K562 (cell line): ENCODE data around the gene DPAGT1. TPM values are rescaled to one million over a fixed set of nuclear protein-coding genes. Genes with fewer than 3 reads are reported as not detected.

ENCODE experiments used
- ATAC-seq: fragments of 200-7000 bp; cut with Tn5 transposase; 3 replicates; pipeline ENCODE4 v1.9.1; 2020; ENCODE audit warnings: moderate library complexity
- BruUV-seq: library from RNA; stranded (reverse); fragments of 400-500 nt; replicated peaks from 2 replicates; lab custom pipeline; 2021; lab: Mats Ljungman, UMichigan
- CTCF ChIA-PET: fragments of 300-600 bp; formaldehyde crosslinking; extraction: SDS; loops from one replicate; lab custom pipeline; 2021; ENCODE audit warnings: low intra/inter-chr PET ratio; lab: Yijun Ruan, JAX
- POLR2A ChIA-PET: fragments of 300-600, 350-650 bp; sonication (Branson Sonifier 250); formaldehyde crosslinking; extraction: SDS; loops from one replicate; lab custom pipeline; 2021; ENCODE audit warnings: antibody characterized with exemption, inconsistent platforms; lab: Yijun Ruan, JAX
- DNase-seq, 4 experiments: peaks; one replicate each; pipeline versions ENCODE4 v3.0.0 to v3.0.0-alpha.2; 2011 to 2018; ENCODE audit warnings: low spot score in 3 of 4, mixed read lengths in 3 of 4; ENCODE audit errors: extremely low read depth in 1 of 4
- FAIRE-seq: peaks from 2 replicates; lab custom pipeline; 2011; peaks lifted over from hg19 to GRCh38; lab: Jason Lieb, UNC
- H2AFZ ChIP-seq: 2 replicates; pipeline ENCODE4 v1.6.0; 2011; ENCODE audit warnings: low read depth, low read length, control low read depth, inconsistent platforms
- H3K27ac ChIP-seq: fragments of 200-600 bp; 3 replicates; pipeline ENCODE4 v1.8.0; 2011; ENCODE audit warnings: low read depth, mild to moderate bottlenecking, control low read depth, inconsistent platforms, low read length, moderate library complexity, mixed read lengths; ENCODE audit errors: extremely low read depth
- H3K27me3 ChIP-seq, 2 experiments: fragments of 300-600 bp in 1 of 2; 2 replicates in 1 of 2; 3 replicates in 1 of 2; pipeline versions ENCODE4 v1.6.0 to v1.8.0; 2011; ENCODE audit warnings: inconsistent platforms in 2 of 2, low read length in 2 of 2, mild to moderate bottlenecking in 1 of 2, mixed read lengths in 1 of 2, moderate library complexity in 1 of 2; ENCODE audit not compliant: control insufficient read depth in 2 of 2, insufficient read depth in 2 of 2
- H3K36me3 ChIP-seq: fragments of 300-600 bp; 3 replicates; pipeline ENCODE4 v1.8.0; 2011; ENCODE audit warnings: mild to moderate bottlenecking, low read length, inconsistent platforms; ENCODE audit not compliant: control insufficient read depth, insufficient read depth
- H3K4me1 ChIP-seq, 2 experiments: fragments of 200-600 bp in 1 of 2; replicated peaks in 1 of 2; 2 replicates in 1 of 2; 3 replicates in 1 of 2; pipeline versions ENCODE4 v1.5.1 to v1.8.0; 2011; ENCODE audit warnings: inconsistent platforms in 2 of 2, low read length in 2 of 2, mild to moderate bottlenecking in 1 of 2, mixed read lengths in 1 of 2, moderate library complexity in 1 of 2; ENCODE audit not compliant: control insufficient read depth in 2 of 2, insufficient read depth in 2 of 2
- H3K4me2 ChIP-seq: 2 replicates; pipeline ENCODE4 v1.6.1; 2011; ENCODE audit warnings: low read length, control low read depth, inconsistent platforms, mixed read lengths; ENCODE audit not compliant: insufficient read depth
- H3K4me3 ChIP-seq: fragments of 200-600 bp; sonication (generic), shearing (Covaris generic); 2 replicates; pipeline ENCODE4 v1.5.1; 2016; ENCODE audit warnings: control low read depth, inconsistent platforms
- H3K79me2 ChIP-seq: fragments of 200-600 bp; 3 replicates; pipeline ENCODE4 v1.8.0; 2011; ENCODE audit warnings: low read length, inconsistent platforms; ENCODE audit not compliant: control insufficient read depth, insufficient read depth
- H3K9ac ChIP-seq, 2 experiments: 2 replicates each; pipeline versions ENCODE4 v1.6.0 to v1.6.1; 2011; ENCODE audit warnings: low read depth in 2 of 2, low read length in 2 of 2, control low read depth in 1 of 2, inconsistent platforms in 1 of 2, mild to moderate bottlenecking in 1 of 2, mixed read lengths in 1 of 2; ENCODE audit not compliant: insufficient read depth in 1 of 2
- H3K9me1 ChIP-seq: one replicate; pipeline ENCODE4 v1.6.0; 2011; ENCODE audit warnings: inconsistent platforms, mild to moderate bottlenecking, low read length, moderate library complexity; ENCODE audit not compliant: control insufficient read depth, insufficient read depth
- H3K9me3 ChIP-seq: replicated peaks from 2 replicates; pipeline ENCODE4 v1.5.1; 2011; ENCODE audit warnings: low read depth, low read length, inconsistent platforms; ENCODE audit not compliant: control insufficient read depth, insufficient read depth
- H4K20me1 ChIP-seq: replicated peaks from 2 replicates; pipeline ENCODE4 v1.6.1; 2011; ENCODE audit warnings: low read length, inconsistent platforms, mixed read lengths; ENCODE audit not compliant: control insufficient read depth, insufficient read depth
- ZBTB26 ChIP-seq: fragments of 450-650 bp; formaldehyde crosslinking; IDR thresholded peaks from 2 replicates; pipeline ENCODE4 v1.4.0; 2022; ENCODE audit warnings: missing genetic modification characterization
- ZNF197 ChIP-seq: fragments of 200-800 bp; sonication (Bioruptor generic); IDR thresholded peaks from 2 replicates; pipeline ENCODE4 v1.6.1; 2016; ENCODE audit warnings: low read depth, missing genetic modification characterization, missing compliant biosample characterization
- ZNF76 ChIP-seq: fragments of 250-450 bp; sonication (Bioruptor Pico); IDR thresholded peaks from 2 replicates; pipeline ENCODE4 v1.4.0; 2020; ENCODE audit warnings: mild to moderate bottlenecking, moderate library complexity, borderline replicate concordance
- WGBS: fragments of 100-300 bp; shearing (Covaris generic); methylation state at CpG from one replicate; pipeline ENCODE4 v1.1.6; 2016; ENCODE audit warnings: low coverage, mixed read lengths; ENCODE audit not compliant: insufficient coverage; ENCODE audit errors: missing lambda C conversion rate; 5-methylcytosine and 5-hydroxymethylcytosine counted together
- in situ Hi-C: fragments of 300-500 bp; cut with MboI; formaldehyde crosslinking; loops from 4 replicates; pipeline ENCODE4 v1.15.0; 2018; ENCODE audit warnings: inconsistent platforms, mixed read lengths
- intact Hi-C: fragments of 100-400 bp; cut with micrococcal nuclease; formaldehyde crosslinking; loops from 2 replicates; pipeline ENCODE4 v1.14.2; 2022
- polyA plus RNA-seq, 8 experiments: library from polyadenylated mRNA; depleted of rRNA in 4 of 8; stranded (reverse) in 5 of 8; unstranded in 3 of 8; fragments of >200 nt; fragmentation: Nextera tagmentation in 2 of 8; fragmentation: Illumina TruSeq in 1 of 8; extraction: Ambion mirVana in 2 of 8; extraction: Trizol in 1 of 8; gene quantifications; 2 replicates each; pipeline versions ENCODE4 v1.2.1 to v1.2.3, GENCODE V29; 2011 to 2014; ENCODE audit warnings: inconsistent platforms in 1 of 8, missing spikeins in 1 of 8
- total RNA-seq, 7 experiments: library from RNA; depleted of rRNA in 6 of 7; stranded (reverse); fragments of >200 nt in 6 of 7; fragmentation: Illumina TruSeq in 2 of 7; extraction: Trizol in 2 of 7; gene quantifications; 2 replicates each; pipeline versions ENCODE4 v1.2.1 to v1.2.3, GENCODE V29; 2011 to 2021; ENCODE audit warnings: low replicate concordance in 1 of 7
- TF ChIP-seq, protein P1 (sequence below): fragments of 450-650 bp; IDR thresholded peaks from 2 replicates; pipeline ENCODE4 v1.6.1; 2016; ENCODE audit warnings: mild to moderate bottlenecking, moderate library complexity
- TF ChIP-seq, protein P2 (sequence below), 2 experiments: fragments of 450-650 bp in 1 of 2; IDR thresholded peaks; 2 replicates each; pipeline ENCODE4 v1.6.1; 2011 to 2017; ENCODE audit warnings: low read depth in 2 of 2, antibody characterized with exemption in 1 of 2, borderline replicate concordance in 1 of 2, low read length in 1 of 2, mild to moderate bottlenecking in 1 of 2, mixed read lengths in 1 of 2; ENCODE audit not compliant: control insufficient read depth in 1 of 2

Gene DPAGT1
- total and polyA plus RNA-seq, 9 of the 15 experiments (the other 6 are each of a cell fraction or from before 2014, with no cell fraction given): 29.9 to 135 (median 85.0) TPM

DNA sequence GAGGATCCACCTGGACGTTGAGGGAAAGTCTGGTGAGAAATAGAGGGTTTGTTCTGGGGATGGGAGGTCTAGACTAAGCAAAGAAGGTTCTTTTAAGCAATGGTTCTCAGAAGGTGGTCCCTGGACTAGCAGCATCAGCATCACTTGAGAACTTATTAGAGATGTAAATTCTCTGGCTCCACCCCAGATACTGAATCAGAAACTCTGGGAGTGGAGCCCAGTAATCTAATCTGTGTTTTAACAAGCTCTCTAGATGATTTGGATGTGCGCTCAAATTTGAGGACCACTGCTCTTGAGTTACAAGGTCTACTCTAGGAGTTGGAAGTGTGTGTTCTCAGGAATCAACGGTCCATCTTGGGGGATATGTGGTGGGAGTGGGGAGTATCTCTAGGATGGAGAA is 43.9 kb upstream of the DPAGT1 start:
- in situ Hi-C loops: no loop called here
- Histone ChIP-seq H3K27me3 (peaks cover 1 to 16% of the 10 kb centered on the region in 2 experiments; a peak in 2 of 5 replicates), H3K4me3 (no peak overlapping the region), H3K27ac (no peak overlapping the region), H4K20me1 (no peaks in the 10 kb centered on the region; the same call in 1 of the 2 replicates), H3K9ac (no peak overlapping the region), H2AFZ (no peak overlapping the region), H3K79me2 (no peaks in the 10 kb centered on the region), H3K9me1 (no peaks in the 10 kb centered on the region), H3K4me1 (peaks cover 13 to 24% of the 10 kb centered on the region in 2 experiments; a peak in 4 of 5 replicates), H3K9me3 (no peaks in the 10 kb centered on the region), H3K4me2 (no peak overlapping the region), H3K36me3 (no peaks in the 10 kb centered on the region)
- intact Hi-C loops: loop anchor here (1.0 kb wide), 1 partner anchor 52 kb away; no protein-coding TSS in a partner anchor
- ChIA-PET CTCF (no interaction called here), POLR2A (interaction anchor here (0.9 kb wide), 1 partner anchor 98 kb away, joined by 3 read pairs; no protein-coding TSS in a partner anchor)
- DNase-seq: no peak
- FAIRE-seq: peak; percentile 42
- ATAC-seq: no peak
- WGBS: 10% methylated on average over 3 of the region's 3 CpGs
- BruUV-seq: no TSS peak
- TF ChIP-seq ZNF76 (CRISPR knock-in tag): no peak
- TF ChIP-seq ZNF197: no peak
- no peak for TF ChIP-seq ZBTB26 (CRISPR knock-in tag)
- TF ChIP-seq, protein P1, sequence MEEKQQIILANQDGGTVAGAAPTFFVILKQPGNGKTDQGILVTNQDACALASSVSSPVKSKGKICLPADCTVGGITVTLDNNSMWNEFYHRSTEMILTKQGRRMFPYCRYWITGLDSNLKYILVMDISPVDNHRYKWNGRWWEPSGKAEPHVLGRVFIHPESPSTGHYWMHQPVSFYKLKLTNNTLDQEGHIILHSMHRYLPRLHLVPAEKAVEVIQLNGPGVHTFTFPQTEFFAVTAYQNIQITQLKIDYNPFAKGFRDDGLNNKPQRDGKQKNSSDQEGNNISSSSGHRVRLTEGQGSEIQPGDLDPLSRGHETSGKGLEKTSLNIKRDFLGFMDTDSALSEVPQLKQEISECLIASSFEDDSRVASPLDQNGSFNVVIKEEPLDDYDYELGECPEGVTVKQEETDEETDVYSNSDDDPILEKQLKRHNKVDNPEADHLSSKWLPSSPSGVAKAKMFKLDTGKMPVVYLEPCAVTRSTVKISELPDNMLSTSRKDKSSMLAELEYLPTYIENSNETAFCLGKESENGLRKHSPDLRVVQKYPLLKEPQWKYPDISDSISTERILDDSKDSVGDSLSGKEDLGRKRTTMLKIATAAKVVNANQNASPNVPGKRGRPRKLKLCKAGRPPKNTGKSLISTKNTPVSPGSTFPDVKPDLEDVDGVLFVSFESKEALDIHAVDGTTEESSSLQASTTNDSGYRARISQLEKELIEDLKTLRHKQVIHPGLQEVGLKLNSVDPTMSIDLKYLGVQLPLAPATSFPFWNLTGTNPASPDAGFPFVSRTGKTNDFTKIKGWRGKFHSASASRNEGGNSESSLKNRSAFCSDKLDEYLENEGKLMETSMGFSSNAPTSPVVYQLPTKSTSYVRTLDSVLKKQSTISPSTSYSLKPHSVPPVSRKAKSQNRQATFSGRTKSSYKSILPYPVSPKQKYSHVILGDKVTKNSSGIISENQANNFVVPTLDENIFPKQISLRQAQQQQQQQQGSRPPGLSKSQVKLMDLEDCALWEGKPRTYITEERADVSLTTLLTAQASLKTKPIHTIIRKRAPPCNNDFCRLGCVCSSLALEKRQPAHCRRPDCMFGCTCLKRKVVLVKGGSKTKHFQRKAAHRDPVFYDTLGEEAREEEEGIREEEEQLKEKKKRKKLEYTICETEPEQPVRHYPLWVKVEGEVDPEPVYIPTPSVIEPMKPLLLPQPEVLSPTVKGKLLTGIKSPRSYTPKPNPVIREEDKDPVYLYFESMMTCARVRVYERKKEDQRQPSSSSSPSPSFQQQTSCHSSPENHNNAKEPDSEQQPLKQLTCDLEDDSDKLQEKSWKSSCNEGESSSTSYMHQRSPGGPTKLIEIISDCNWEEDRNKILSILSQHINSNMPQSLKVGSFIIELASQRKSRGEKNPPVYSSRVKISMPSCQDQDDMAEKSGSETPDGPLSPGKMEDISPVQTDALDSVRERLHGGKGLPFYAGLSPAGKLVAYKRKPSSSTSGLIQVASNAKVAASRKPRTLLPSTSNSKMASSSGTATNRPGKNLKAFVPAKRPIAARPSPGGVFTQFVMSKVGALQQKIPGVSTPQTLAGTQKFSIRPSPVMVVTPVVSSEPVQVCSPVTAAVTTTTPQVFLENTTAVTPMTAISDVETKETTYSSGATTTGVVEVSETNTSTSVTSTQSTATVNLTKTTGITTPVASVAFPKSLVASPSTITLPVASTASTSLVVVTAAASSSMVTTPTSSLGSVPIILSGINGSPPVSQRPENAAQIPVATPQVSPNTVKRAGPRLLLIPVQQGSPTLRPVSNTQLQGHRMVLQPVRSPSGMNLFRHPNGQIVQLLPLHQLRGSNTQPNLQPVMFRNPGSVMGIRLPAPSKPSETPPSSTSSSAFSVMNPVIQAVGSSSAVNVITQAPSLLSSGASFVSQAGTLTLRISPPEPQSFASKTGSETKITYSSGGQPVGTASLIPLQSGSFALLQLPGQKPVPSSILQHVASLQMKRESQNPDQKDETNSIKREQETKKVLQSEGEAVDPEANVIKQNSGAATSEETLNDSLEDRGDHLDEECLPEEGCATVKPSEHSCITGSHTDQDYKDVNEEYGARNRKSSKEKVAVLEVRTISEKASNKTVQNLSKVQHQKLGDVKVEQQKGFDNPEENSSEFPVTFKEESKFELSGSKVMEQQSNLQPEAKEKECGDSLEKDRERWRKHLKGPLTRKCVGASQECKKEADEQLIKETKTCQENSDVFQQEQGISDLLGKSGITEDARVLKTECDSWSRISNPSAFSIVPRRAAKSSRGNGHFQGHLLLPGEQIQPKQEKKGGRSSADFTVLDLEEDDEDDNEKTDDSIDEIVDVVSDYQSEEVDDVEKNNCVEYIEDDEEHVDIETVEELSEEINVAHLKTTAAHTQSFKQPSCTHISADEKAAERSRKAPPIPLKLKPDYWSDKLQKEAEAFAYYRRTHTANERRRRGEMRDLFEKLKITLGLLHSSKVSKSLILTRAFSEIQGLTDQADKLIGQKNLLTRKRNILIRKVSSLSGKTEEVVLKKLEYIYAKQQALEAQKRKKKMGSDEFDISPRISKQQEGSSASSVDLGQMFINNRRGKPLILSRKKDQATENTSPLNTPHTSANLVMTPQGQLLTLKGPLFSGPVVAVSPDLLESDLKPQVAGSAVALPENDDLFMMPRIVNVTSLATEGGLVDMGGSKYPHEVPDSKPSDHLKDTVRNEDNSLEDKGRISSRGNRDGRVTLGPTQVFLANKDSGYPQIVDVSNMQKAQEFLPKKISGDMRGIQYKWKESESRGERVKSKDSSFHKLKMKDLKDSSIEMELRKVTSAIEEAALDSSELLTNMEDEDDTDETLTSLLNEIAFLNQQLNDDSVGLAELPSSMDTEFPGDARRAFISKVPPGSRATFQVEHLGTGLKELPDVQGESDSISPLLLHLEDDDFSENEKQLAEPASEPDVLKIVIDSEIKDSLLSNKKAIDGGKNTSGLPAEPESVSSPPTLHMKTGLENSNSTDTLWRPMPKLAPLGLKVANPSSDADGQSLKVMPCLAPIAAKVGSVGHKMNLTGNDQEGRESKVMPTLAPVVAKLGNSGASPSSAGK: no peak
- TF ChIP-seq, protein P2, sequence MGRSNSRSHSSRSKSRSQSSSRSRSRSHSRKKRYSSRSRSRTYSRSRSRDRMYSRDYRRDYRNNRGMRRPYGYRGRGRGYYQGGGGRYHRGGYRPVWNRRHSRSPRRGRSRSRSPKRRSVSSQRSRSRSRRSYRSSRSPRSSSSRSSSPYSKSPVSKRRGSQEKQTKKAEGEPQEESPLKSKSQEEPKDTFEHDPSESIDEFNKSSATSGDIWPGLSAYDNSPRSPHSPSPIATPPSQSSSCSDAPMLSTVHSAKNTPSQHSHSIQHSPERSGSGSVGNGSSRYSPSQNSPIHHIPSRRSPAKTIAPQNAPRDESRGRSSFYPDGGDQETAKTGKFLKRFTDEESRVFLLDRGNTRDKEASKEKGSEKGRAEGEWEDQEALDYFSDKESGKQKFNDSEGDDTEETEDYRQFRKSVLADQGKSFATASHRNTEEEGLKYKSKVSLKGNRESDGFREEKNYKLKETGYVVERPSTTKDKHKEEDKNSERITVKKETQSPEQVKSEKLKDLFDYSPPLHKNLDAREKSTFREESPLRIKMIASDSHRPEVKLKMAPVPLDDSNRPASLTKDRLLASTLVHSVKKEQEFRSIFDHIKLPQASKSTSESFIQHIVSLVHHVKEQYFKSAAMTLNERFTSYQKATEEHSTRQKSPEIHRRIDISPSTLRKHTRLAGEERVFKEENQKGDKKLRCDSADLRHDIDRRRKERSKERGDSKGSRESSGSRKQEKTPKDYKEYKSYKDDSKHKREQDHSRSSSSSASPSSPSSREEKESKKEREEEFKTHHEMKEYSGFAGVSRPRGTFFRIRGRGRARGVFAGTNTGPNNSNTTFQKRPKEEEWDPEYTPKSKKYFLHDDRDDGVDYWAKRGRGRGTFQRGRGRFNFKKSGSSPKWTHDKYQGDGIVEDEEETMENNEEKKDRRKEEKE (IDR thresholded peaks at IDR 0.05; ENCODE audit: borderline replicate concordance in 1 of 2, control insufficient read depth in 1 of 2, low read depth in 2 of 2, low read length in 1 of 2): no peak
